Skeletal muscle tissue (tissue), 4 donors: Measurements from ENCODE around the gene COG4. TPM values are rescaled to one million over a fixed set of nuclear protein-coding genes. Genes with fewer than 3 reads are reported as not detected.
A peak's percentile ranks its signal among the peaks of the same experiment; 100 is the strongest.

ENCODE experiments used
- H3K27ac ChIP-seq: one replicate; pipeline ENCODE4 v1.7.0; 2013; ENCODE audit warnings: mild to moderate bottlenecking, low read depth, low read length, inconsistent platforms
- H3K27me3 ChIP-seq, 3 donors: one replicate each; pipeline ENCODE4 v1.7.0; 2013; ENCODE audit warnings: low read length in 3 of 3; ENCODE audit not compliant: control insufficient read depth in 3 of 3, insufficient read depth in 3 of 3
- H3K36me3 ChIP-seq, 3 donors: one replicate each; pipeline ENCODE4 v1.7.0; 2013; ENCODE audit warnings: low read length in 3 of 3; ENCODE audit not compliant: control insufficient read depth in 3 of 3, insufficient read depth in 3 of 3
- H3K4me1 ChIP-seq, 3 donors: one replicate each; pipeline ENCODE4 v1.7.0; 2013; ENCODE audit warnings: low read length in 3 of 3, mild to moderate bottlenecking in 3 of 3; ENCODE audit not compliant: control insufficient read depth in 3 of 3, insufficient read depth in 3 of 3
- H3K4me3 ChIP-seq, 3 donors: one replicate each; pipeline ENCODE4 v1.7.0; 2013; ENCODE audit warnings: low read length in 3 of 3
- H3K9ac ChIP-seq, 3 donors: one replicate each; pipeline ENCODE4 v1.7.0; 2013; ENCODE audit warnings: low read length in 3 of 3, mild to moderate bottlenecking in 3 of 3, moderate library complexity in 2 of 3, low read depth in 1 of 3
- H3K9me3 ChIP-seq, 3 donors: one replicate each; pipeline ENCODE4 v1.7.0; 2013; ENCODE audit warnings: low read length in 3 of 3; ENCODE audit not compliant: control insufficient read depth in 3 of 3
- total RNA-seq: library from RNA; depleted of rRNA; stranded (reverse); fragments of >200 nt; gene quantifications from one replicate; pipeline ENCODE4 v1.2.3, GENCODE V29; 2014
- donor health status: Osteomylitis.

The COG4 gene
- total RNA-seq, 1 donor from 2014 or later = 66.8 TPM

DNA sequence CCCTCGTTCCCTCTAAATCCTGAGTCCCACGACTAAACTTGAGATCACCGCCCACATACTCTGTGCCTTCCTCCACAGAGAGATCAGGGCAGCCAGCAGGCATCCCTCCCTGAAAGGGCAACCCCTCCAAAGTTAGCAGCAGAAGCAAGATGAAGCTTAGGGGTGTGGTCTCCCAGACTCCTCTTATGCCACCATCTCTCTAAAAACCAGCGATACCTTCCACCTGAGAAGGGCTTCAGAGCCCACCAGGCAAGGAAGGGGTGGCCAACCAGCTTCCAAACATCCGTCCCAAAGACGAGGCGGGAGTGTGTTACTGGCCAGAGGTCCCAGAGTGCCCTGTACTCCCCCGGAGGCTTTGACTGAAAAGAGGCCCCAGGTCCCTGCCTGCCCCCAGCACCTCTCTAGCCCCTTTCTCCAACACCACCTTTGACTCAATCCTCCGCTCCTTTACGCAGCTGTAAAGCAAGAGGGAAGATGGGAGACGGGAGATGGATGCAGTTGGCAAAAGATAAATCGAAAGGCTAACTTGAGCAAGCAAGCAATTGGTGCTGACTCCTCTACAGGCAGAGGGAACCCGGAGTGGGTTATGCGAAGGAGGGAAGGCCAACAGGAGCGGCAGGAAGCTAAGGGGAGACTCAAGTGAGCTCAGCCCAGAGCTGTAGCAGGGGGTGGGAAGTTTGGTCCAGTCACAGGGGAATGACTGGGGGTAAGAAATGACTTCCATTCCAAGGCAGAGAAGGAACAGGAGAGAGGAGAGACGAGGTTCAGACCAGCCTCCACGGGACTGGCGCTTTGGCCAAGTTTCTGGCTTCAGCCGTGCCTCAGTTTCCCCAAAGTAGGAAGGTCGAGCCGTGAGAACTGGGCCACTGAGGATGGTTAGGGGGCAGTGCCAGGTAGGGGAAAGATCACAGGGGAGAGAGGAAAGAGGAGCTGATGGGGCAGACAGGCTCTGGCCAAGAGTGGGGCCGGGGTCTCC lies 85.5 kb downstream of the COG4 start:
- Histone ChIP-seq H3K27me3 (no peaks in the 10 kb centered on the region), H3K36me3 (no peaks in the 10 kb centered on the region), H3K9me3 (no peaks in the 10 kb centered on the region), H3K27ac (peak overlapping the region; percentile 56), H3K9ac (peak overlapping the region; percentile 77 to 88 (median 84)), H3K4me1 (peaks cover 50 to 57% (median 52%) of the 10 kb centered on the region in 3 donors), H3K4me3 (peak overlapping the region; percentile 84 to 91 (median 89))

DNA sequence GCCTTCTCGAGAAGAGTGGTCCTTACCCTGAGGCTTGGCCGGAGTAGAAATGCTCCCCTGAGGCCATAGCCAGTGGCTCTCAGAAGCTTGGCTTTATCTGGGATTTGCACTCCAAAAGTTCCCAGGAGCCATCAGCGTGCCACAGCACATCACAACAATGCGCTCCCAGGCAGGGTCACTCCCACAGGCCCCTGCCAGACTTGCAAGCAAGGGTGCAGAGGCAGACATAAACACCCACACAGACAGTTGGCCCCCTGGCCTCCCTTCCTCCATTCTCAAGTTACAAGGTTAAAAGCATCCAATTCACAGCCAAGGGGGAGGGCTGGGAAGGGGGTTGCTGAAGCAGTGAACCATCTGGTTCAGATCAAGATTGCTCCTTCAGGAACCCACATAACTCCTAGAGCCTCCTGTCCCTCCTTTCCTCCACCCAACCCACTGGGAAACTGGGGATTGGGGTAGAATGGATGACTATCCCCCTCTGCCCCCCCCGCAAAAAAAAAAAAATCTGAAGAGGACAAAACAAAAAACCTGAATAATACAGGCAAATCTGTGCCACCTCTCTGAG lies 86.3 kb downstream of the COG4 start:
- Histone ChIP-seq H3K27me3 (no peaks in the 10 kb centered on the region), H3K9ac (peak overlapping the region; percentile 77 to 88 (median 84)), H3K4me1 (peaks cover 57 to 63% (median 59%) of the 10 kb centered on the region in 3 donors), H3K36me3 (no peaks in the 10 kb centered on the region), H3K9me3 (no peaks in the 10 kb centered on the region), H3K27ac (peak overlapping the region; percentile 56), H3K4me3 (peak overlapping the region; percentile 17 to 91 (median 89))

DNA sequence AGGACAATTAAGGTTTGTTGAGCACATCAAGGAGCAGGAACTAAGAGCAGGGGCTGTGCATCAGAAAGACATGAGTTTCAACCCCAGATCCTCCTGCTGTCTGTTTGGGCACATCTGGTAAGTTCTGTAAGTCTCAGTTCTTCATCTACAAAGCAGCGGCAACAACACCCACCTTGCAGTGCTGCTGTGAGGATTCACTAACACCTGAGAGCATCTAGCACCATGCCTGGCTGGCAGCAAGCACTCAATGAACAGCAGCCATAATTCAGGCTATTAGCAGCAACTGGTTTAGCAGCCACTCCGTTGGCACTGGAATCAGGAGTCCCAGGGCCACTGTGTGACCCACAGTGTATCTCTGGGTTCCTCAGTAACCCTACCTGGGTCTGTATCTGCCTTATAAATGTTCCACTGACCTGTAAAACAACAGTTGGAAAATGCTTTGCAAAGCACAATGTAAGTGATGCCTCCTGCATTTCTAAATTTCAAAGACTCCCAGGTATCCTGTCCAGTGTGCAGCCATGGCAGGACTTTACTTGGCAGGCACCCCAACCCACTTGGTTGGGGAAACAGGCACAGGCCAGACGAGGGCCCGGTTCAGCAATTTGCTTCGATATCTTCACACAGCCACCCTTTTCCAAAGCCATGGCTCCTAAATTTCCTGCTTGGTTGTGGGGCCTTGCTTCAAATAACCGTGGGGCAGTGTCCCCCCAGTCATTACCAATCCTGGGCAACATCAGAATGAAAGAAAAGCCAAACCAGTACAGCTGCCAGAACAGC lies 88.7 kb downstream of the COG4 start:
- Histone ChIP-seq H3K9ac (peak overlapping the region in 2 of 3 donors; percentile 25 to 62), H3K9me3 (no peaks in the 10 kb centered on the region), H3K27ac (no peak overlapping the region), H3K36me3 (no peaks in the 10 kb centered on the region), H3K4me3 (no peak overlapping the region), H3K27me3 (no peaks in the 10 kb centered on the region), H3K4me1 (peaks cover 72 to 76% (median 76%) of the 10 kb centered on the region in 3 donors)

DNA sequence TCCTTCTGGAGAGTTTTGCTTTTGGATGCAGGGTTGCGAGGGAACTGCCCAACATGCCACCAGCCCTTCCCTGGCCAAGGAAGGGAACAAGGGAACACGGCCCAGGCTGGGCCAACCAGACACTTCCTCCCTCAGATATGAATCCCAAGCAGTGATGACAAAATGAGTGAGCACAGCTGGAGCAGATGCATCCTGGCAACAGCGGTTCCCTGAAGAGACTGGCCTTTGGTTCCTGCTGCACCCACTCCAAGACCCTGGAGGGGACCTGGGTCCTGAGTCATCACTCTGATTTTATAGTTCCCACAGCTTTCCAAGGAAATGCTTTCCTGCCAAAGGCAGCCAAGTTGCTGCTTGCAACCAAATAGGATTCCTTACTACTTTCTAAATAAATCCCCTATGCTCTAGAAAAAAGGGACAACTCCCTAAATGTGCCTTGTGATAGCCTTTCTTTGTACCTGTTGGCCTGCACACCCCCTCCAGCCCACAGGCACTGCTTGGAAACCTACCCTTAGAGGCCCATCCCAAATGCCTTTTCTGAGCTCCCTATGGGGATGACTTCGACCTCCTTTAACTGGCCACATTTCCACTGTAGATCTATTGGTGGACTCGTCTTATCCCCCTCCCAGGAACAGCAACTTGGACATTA lies 89.8 kb downstream of the COG4 start:
- peak overlapping the region; percentile 34 to 46 (median 38) for H3K9ac ChIP-seq
- H3K9me3 ChIP-seq = no peaks in the 10 kb centered on the region
- peak overlapping the region in 2 of 3 donors; percentile 5 to 38 for H3K4me3 ChIP-seq
- peak overlapping the region; percentile 57 for H3K27ac ChIP-seq
- H3K27me3 ChIP-seq = no peaks in the 10 kb centered on the region
- no peaks in the 10 kb centered on the region for H3K36me3 ChIP-seq
- H3K4me1 ChIP-seq = peaks cover 78 to 80% (median 80%) of the 10 kb centered on the region in 3 donors

- no peaks in the 10 kb centered on the region for H3K36me3 ChIP-seq
- peak overlapping the region; percentile 57 for H3K27ac ChIP-seq
- H3K4me1 ChIP-seq = peaks cover 81 to 82% (median 81%) of the 10 kb centered on the region in 3 donors
- H3K9ac ChIP-seq = peak overlapping the region; percentile 34 to 58 (median 46)
- H3K27me3 ChIP-seq = no peaks in the 10 kb centered on the region
- H3K9me3 ChIP-seq = no peaks in the 10 kb centered on the region
- peak overlapping the region; percentile 35 to 38 (median 38) for H3K4me3 ChIP-seq
These were observed 90.5 kb downstream of the COG4 start for GRCh38 chr16:70432723-70433457.

GRCh38 chr16:70432356-70432722 lies 91.0 kb downstream of the COG4 start:
- H3K36me3 ChIP-seq = no peaks in the 10 kb centered on the region
- no peaks in the 10 kb centered on the region for H3K9me3 ChIP-seq
- no peaks in the 10 kb centered on the region for H3K27me3 ChIP-seq
- peak overlapping the region in 1 of 3 donors; percentile 46 for H3K9ac ChIP-seq
- peaks cover 81 to 82% (median 82%) of the 10 kb centered on the region in 3 donors for H3K4me1 ChIP-seq
- peak overlapping the region in 1 of 3 donors; percentile 35 for H3K4me3 ChIP-seq
- peak overlapping the region; percentile 57 for H3K27ac ChIP-seq

- no peaks in the 10 kb centered on the region for H3K27me3 ChIP-seq
- no peaks in the 10 kb centered on the region for H3K36me3 ChIP-seq
- peak overlapping the region; percentile 77 for H3K27ac ChIP-seq
- H3K4me3 ChIP-seq = peak overlapping the region in 2 of 3 donors; percentile 24 to 30
- peaks cover 69 to 73% (median 71%) of the 10 kb centered on the region in 3 donors for H3K4me1 ChIP-seq
- H3K9me3 ChIP-seq = no peaks in the 10 kb centered on the region
- peak overlapping the region; percentile 50 to 60 (median 54) for H3K9ac ChIP-seq
These were observed 92.5 kb downstream of the COG4 start for GRCh38 chr16:70430667-70431536.
